ENCODE results near the gene BCO1.

GRCh38 chr16:81207076-81207475 is 31.4 kb upstream of the BCO1 start:
- no peak for TF ChIP-seq SUZ12 (IDR thresholded peaks at IDR 0.05; ENCODE audit: extremely low read depth, insufficient read depth, insufficient read length)
- TF ChIP-seq YY1 (IDR thresholded peaks at IDR 0.05; ENCODE audit: insufficient read depth, insufficient read length): no peak

All from NT2/D1 (cell line).